Stimulated activated CD4-positive, alpha-beta T cell treated with anti-CD3 and anti-CD28 coated beads, TNF-alpha, amount 100 ng/mL, for 4 hours (primary cell): ENCODE results near the gene GON4L.
"Not testable (repeated sequence)": the region's sequence is repeated elsewhere in the genome, so short reads cannot be mapped to it uniquely, and the experiment has no call there.

Source experiments
- DNase-seq, 3 experiments: peaks; one replicate each; pipeline ENCODE4 v3.0.0-alpha.2; 2020; ENCODE audit warnings: low read depth in 3 of 3

The GON4L gene

GRCh38 chr1:155877945-155878344 is 20.9 kb upstream of the GON4L start:
- no peak for DNase-seq

GRCh38 chr1:155873860-155874259 is 16.8 kb upstream of the GON4L start:
- no peak for DNase-seq

- DNase-seq = no peak
These were observed 15.5 kb upstream of the GON4L start for GRCh38 chr1:155872527-155872926.

GRCh38 chr1:155871390-155871789 is 14.4 kb upstream of the GON4L start:
- no peak for DNase-seq

- no peak for DNase-seq
These were observed 10.8 kb upstream of the GON4L start for GRCh38 chr1:155867766-155868165.

- no peak for DNase-seq
These were observed 7.4 kb upstream of the GON4L start for GRCh38 chr1:155864393-155864792.

- DNase-seq = no peak
These were observed 4.9 kb upstream of the GON4L start for GRCh38 chr1:155861896-155862295.

GRCh38 chr1:155860970-155861510 is 4.0 kb upstream of the GON4L start:
- no peak for DNase-seq

- peak in 2 of 3 experiments; percentile 13 to 22 for DNase-seq
These were observed 3.2 kb upstream of the GON4L start for GRCh38 chr1:155859881-155860871.

GRCh38 chr1:155859234-155859829 is 2.3 kb upstream of the GON4L start, which contains the start of gene SYT11:
Gene SYT11 (plus strand): TSS chr1:155859567. CDS start chr1:155859762, 195 bp downstream.
- DNase-seq = peak; percentile 89 to 91 (median 90)

- no peak for DNase-seq
These were observed 1.8 kb upstream of the GON4L start for GRCh38 chr1:155858800-155859233.

GRCh38 chr1:155856257-155856974 is 598 bp downstream of the GON4L start:
- DNase-seq = no peak

- DNase-seq = no peak
These were observed 6.7 kb downstream of the GON4L start for GRCh38 chr1:155850345-155850744.

- DNase-seq = no peak
These were observed 9.0 kb downstream of the GON4L start for GRCh38 chr1:155847823-155848529.

GRCh38 chr1:155844860-155845421 is 12.1 kb downstream of the GON4L start:
- no peak for DNase-seq

GRCh38 chr1:155840386-155840785 is 16.6 kb downstream of the GON4L start:
- no peak for DNase-seq

- DNase-seq = no peak
These were observed 21.5 kb downstream of the GON4L start for GRCh38 chr1:155835548-155835947.

GRCh38 chr1:155834927-155835399 is 22.1 kb downstream of the GON4L start:
- DNase-seq = not testable (repeated sequence)

GRCh38 chr1:155834296-155834926 is 22.6 kb downstream of the GON4L start:
- DNase-seq = no peak

- no peak for DNase-seq
These were observed 23.2 kb downstream of the GON4L start for GRCh38 chr1:155833665-155834295.
